GM13977 (cell line): ENCODE measurements around the gene UNC45B.

Source experiments
- DNase-seq: peaks from one replicate; pipeline ENCODE4 v3.0.0; 2012; ENCODE audit warnings: low spot score
- in situ Hi-C: fragments of 300-500 bp; cut with MboI; formaldehyde crosslinking; loops from one replicate; pipeline ENCODE4 v1.12.0; 2022; ENCODE audit warnings: low sequenced_read_pairs, low pct_unique_long_range_greater_than_20kb, mixed read lengths, inconsistent platforms; ENCODE audit not compliant: unreplicated experiment
- TF ChIP-seq, protein P1 (sequence below): IDR thresholded peaks from 2 replicates; pipeline ENCODE4 v1.5.1; 2012; ENCODE audit warnings: mild to moderate bottlenecking, control low read depth; ENCODE audit not compliant: insufficient read depth; ENCODE audit errors: extremely low read depth, missing control alignments

UNC45B gene

DNA sequence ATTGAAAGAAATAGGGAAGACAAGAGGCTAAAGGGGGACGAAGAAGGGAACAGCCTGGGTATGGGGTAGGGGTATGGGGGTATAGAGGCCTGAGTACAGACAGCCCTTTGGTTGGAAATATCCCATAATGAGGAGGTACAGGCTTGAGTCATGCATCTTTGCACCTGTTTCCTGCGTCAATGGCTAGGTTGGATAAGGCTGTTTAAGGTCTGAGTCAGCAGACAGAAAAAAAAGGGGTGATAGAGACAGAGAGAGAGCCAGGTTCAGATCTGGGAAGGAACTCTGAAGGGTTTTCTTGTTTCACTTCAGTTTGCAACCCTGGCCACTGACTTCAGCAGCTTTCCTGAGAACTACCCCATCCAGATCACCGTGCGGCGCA lies 17.7 kb upstream of the UNC45B start:
- TF ChIP-seq, protein P1, sequence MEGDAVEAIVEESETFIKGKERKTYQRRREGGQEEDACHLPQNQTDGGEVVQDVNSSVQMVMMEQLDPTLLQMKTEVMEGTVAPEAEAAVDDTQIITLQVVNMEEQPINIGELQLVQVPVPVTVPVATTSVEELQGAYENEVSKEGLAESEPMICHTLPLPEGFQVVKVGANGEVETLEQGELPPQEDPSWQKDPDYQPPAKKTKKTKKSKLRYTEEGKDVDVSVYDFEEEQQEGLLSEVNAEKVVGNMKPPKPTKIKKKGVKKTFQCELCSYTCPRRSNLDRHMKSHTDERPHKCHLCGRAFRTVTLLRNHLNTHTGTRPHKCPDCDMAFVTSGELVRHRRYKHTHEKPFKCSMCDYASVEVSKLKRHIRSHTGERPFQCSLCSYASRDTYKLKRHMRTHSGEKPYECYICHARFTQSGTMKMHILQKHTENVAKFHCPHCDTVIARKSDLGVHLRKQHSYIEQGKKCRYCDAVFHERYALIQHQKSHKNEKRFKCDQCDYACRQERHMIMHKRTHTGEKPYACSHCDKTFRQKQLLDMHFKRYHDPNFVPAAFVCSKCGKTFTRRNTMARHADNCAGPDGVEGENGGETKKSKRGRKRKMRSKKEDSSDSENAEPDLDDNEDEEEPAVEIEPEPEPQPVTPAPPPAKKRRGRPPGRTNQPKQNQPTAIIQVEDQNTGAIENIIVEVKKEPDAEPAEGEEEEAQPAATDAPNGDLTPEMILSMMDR = no peak
- no peak for DNase-seq
- in situ Hi-C loops = no loop called here

DNA sequence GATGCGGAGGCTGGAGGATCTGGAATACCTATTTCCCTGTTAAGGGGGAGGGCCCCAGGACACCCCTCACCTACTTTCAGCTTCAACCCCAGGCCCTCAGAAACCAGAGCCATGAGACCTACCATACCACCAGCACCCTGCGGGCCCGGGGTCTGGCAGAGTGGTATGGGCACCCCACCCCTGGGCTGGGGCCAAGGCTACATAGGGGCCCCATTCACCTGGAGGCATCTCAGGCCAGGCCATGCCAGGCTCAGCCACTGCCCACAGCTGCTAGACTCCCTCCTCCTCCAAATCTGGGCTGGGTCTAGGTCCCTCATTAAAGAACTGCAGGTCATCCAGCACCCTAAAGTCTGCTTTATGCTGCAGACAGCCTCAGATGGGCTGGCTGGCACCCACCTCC lies 17.2 kb upstream of the UNC45B start:
- TF ChIP-seq, protein P1 = no peak
- in situ Hi-C loops = no loop called here
- no peak for DNase-seq

DNA sequence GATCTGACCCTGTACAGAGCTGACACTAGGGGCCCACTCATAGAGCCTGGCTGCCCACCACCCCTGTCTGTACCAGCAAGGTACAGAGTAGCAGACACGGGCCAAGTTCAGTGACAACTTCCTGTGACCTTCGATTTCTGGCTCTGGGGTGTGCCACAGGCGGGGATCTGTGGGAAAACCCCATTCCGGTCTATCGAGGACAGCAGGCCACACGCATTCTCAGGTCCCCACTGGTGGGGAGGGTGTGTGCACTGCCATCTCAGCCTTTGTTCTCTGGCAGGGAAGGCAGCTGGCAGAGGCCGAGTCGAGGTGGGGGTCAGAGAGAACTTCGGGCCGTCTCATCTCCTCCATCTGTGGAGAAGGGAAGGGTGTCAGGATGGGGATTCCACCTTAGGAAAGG lies 15.5 kb upstream of the UNC45B start:
- TF ChIP-seq, protein P1 = no peak
- in situ Hi-C loops = no loop called here
- DNase-seq = no peak

DNA sequence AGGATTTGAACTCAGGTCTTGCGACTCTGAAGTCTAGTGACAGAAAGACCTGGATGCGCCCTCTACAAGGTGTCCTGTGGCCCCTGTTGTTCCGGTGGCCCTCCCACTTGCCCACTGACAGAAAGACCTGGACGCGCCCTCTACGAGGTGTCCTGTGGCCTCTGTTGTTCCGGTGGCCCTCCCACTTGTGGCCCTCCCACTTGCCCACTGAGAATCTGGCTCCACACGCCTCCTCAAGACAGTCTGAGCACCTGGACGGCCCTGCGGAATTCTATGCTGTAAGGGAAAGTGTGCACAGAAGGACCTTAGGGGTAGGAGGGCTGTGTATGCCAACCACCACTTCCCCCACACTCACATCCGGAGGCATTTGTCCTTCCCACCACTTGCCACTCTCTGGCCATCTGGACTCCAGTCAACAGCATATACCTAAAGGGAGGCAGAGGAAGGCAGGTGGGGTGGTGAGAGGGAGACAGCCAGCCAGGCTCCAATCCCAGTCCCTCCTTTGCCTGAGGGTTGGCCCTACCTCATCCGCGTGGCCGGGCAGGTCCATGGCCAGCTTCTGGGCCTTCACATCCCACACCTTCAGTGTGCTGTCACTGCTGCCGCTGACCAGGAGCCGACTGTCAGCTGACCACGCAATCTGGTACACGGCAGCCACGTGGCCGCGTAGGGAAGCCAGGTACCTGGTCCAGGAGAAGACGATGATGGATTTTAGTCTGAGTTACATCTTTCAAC lies 14.6 kb upstream of the UNC45B start:
- DNase-seq = no peak
- TF ChIP-seq, protein P1 = no peak
- in situ Hi-C loops = no loop called here

DNA sequence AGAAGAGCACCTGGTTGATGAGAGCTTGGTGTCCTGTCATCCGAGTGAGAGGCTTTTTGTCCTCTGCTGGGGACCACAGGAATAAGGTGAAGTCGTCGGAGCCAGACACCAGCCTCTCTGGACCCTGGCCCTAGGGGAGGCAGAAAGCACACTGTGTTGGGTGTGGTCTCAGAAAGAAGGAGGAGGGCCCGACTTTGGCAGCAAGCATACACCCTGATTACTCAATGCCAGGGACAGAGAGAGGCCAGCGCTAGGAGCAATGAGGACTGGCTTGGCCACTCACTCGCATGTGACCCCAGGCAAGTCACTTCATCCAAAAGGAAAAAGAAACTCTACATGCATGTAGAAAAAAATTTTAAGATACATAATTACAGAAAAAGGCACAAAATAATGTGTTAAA lies 12.3 kb upstream of the UNC45B start:
- no peak for DNase-seq
- in situ Hi-C loops = no loop called here
- TF ChIP-seq, protein P1 = no peak

DNA sequence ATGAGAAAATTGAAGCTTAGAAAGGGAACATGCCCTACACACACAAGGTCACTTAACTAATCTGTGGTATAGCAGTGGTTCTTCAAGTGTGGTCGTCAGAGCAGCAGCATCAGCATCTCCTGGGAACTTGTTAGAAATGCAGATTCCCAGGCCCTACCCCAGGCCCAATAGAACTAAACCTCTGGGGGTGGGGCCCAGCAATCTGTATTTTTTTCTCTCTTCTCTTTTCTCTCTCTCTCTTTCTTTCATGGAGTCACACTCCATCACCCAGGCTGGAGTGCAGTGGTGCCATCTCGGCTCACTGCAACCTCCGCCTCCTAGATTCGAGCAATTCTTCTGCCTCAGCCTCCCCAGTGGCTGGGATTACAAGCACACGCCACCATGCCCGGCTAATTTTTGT lies 9.4 kb upstream of the UNC45B start:
- no peak for DNase-seq
- in situ Hi-C loops = no loop called here
- TF ChIP-seq, protein P1 = peak; percentile 13
